GM12892 (cell line): ENCODE measurements around the gene MARK1.

Experiments
- POLR2AphosphoS5 ChIP-seq: IDR thresholded peaks from 2 replicates; pipeline ENCODE4 v1.6.1; 2011; ENCODE audit warnings: low read depth, low read length, control low read depth
- TAF1 ChIP-seq: IDR thresholded peaks from 2 replicates; pipeline ENCODE4 v1.6.1; 2011; ENCODE audit warnings: low read depth, mild to moderate bottlenecking, control low read depth, low read length, borderline replicate concordance

- TF ChIP-seq POLR2AphosphoS5 (no peak), TAF1 (no peak)
These were observed 155.1 kb downstream of the MARK1 start for GRCh38 chr1:220682901-220683576.
